Head of caudate nucleus (tissue), 42 donors: ENCODE results near the gene KDM4B.

Experiments used
- DNase-seq, 42 donors: peaks; one replicate each; pipeline versions ENCODE4 v3.0.0 to v3.0.0-alpha.2; 2020 to 2021; ENCODE audit warnings: mixed read lengths in 7 of 42
- intact Hi-C: fragments of 100-400 bp; cut with DNase I; formaldehyde crosslinking; loops from one replicate; pipeline ENCODE4 v1.15.0; 2022

KDM4B gene

GRCh38 chr19:5145521-5146511 is 176.9 kb downstream of the KDM4B start:
- peak in 1 of 42 donors; percentile 21 for DNase-seq
- intact Hi-C loops = no loop called here

- peak in 1 of 42 donors; percentile 5 for DNase-seq
- intact Hi-C loops = no loop called here
These were observed 178.4 kb downstream of the KDM4B start for GRCh38 chr19:5147074-5147977.

DNA sequence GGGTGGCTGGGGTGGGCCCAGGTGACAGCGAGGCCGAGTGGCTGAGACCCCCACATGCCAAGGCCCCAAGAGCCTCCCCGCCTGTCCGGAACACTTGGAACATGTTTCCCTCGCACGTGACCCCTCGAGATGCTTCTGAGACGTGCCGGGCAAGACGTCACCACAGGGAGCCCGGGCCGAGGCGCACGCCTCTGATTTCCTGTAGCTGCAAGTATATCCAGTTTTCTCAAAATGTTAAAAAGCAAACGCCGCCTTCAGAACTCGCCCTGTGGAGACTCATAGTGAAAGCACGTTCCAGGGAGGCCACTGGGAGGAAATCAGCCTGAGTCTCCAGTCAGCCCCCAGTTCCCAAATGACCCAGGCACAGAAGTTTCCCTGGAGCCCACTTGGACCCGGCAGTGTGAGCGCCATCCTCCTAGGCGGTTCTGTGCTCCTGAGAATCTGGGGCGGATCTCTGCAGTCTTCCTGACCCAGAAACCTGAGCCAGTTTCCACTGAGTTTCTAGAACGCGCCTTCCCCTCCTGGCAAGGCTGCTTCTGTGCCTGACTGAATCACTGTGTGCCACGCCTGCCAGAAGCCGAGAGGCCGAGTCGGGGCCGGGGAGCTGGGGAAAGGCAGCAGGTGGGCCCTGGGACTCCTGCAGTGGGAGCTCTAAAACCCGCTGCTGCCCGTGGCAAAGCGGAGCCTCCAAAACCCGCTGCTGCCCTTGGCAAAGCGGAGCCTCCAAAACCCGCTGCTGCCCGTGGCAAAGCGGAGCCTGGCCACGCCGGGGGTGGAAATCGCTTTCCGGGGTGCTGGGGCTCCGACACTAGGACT is 179.3 kb downstream of the KDM4B start:
- intact Hi-C loops = no loop called here
- peak in 36 of 42 donors; percentile 22 to 88 (median 59) for DNase-seq

- DNase-seq = no peak
- intact Hi-C loops = no loop called here
These were observed 179.9 kb downstream of the KDM4B start for GRCh38 chr19:5148794-5149190.

DNA sequence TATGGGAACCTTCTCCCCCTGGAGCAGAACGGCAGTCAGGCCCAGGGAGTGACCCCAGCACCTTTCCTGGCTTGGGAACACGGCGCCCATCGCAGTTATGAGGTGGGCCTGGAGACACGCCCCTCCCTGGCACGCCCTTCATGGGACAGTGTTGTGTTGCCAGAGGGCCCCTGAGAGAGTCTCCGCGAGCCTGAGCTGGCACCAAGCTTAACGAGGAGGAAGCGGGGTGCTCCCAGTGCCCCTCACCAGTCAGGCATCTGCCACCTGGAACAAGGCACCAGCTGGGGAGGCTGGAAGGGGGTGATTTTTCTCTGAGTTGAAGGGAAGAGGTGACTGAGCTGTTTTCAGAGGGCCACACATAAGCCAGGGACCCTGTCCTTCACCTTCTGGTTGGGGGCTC is 180.6 kb downstream of the KDM4B start:
- intact Hi-C loops = no loop called here
- DNase-seq = no peak

DNA sequence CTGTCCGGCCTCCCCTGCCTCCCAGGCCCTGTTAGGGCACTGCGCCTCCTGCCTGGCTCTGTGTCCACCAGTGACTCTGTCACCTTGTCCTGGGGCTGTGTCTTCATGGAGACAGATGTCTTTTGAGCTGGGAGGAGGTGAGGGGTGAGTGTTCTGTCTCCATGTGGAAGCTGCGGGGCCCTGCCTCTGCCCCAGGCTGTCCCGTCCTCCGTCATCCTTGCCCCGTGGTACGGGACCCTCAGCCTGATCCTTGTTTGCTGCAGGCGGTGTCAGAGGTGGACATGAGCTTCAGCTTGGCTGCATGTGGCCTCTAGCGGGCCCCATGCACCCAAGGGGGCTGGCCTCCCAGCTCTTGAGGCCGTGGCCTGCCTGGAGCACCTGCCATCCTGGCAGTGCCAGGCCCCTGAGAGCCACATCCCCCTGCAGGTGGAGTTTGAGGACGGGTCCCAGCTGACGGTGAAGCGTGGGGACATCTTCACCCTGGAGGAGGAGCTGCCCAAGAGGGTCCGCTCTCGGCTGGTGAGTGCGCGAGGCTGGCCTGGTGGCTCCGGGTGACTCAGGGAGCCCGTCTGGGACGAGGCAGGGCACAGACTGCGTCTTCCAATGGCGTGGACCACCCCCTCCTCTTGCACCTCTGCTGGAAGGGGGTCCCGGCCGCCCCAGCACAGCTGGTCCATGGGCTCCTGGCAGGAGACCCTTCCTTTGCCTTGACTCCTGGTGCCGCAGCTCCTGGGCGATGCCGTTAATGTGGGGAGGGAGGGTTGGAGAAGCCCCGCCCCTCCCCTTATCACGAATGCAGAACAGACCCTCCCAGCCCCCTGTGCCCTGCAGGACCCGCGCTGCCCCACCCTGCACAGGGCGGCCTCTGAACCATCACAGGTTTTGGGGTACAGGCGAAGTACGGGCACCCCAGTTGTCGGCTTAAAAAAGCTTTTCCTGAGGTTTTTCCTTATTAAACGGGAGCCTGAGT is 181.3 kb downstream of the KDM4B start:
- intact Hi-C loops = no loop called here

GRCh38 chr19:5150902-5151741 is 182.2 kb downstream of the KDM4B start:
- intact Hi-C loops = no loop called here
- DNase-seq = no peak

More for the DNA sequence above, 181.3 kb downstream of the KDM4B start:
- no peak for DNase-seq

- intact Hi-C loops = no loop called here
- DNase-seq = no peak
These were observed 183.3 kb downstream of the KDM4B start for GRCh38 chr19:5152013-5152763.

GRCh38 chr19:5152767-5153532 is 184.0 kb downstream of the KDM4B start:
- intact Hi-C loops = no loop called here

DNA sequence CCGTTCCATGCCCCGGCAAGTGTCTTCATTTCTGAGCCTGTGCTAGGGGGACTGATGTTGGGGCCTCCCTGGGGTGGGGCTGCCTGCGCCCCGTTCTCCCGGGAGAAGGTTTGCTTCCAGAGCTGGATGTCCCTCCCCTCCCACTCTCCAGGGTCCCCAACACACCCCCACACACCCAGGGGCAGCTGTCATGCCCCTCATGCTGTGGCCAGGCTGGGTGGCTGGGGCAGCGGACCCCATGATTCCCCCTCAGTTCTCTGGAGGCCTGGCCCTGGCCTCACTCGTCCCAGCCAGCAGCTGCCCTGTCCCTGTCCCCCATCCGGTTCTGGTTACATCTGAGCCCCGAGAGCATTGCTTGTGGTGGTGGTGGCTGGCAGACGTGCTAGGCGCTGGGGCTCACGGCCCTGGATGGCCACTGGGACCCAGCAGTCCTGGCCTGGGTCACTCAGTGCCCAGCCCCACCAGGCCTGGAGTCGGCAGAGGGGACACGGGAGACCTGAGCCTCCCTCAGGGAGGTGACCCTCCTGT is 184.8 kb downstream of the KDM4B start:
- intact Hi-C loops = no loop called here

More at GRCh38 chr19:5152767-5153532, 184.0 kb downstream of the KDM4B start:
- DNase-seq = no peak

DNA sequence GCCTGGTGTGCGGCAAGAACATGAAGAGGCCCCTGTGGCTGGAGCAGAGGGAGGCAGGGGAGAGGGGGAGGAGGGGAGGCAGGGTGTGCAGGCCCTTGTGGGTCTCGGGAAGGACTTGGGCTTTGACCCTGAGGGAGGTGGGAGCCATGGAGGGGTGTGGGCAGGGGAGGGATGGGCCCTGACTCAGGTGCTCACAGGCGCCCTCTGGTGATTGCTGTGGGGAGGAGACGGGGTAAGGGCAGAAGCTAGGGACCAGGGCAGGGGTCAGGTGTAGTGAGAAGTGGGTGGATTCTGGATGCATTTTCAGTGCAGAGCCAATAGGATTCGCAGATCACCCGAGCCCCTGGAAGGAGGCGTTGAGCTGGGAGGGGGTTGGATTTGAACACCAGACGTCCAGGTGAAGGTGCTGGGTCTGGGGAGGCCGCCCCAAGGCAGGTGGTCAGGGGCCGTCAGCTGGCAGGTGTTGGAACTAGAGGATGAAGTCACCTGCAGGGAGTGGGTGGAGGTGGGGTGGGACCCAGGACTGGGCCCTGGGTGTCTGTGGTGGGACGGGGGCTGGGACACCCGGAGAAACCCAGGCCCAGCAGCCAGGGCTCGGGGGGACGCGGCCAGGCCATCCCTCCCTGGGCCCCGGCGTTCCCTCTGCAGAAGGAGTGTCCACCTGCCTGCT is 185.4 kb downstream of the KDM4B start:
- intact Hi-C loops = no loop called here
- DNase-seq = peak in 12 of 42 donors; percentile 21 to 66 (median 42)

More for the DNA sequence above, 184.8 kb downstream of the KDM4B start:
- DNase-seq = no peak

GRCh38 chr19:5154799-5155426 is 186.0 kb downstream of the KDM4B start:
- intact Hi-C loops = no loop called here
- DNase-seq = no peak

- DNase-seq = peak in 1 of 42 donors; percentile 38
These were observed 186.8 kb downstream of the KDM4B start for GRCh38 chr19:5155586-5156210.

More at GRCh38 chr19:5155586-5156210, 186.8 kb downstream of the KDM4B start:
- intact Hi-C loops = no loop called here
